Activated T-cell treated with anti-CD3 and anti-CD28 coated beads, Interleukin-2, amount 50 U/mL, for 24 hours (primary cell): Measurements from ENCODE around the gene NELL1.

Experiments
- DNase-seq: peaks from one replicate; pipeline ENCODE4 v3.0.0-alpha.2; 2020
- H3K27ac Mint-ChIP-seq: 2 replicates; pipeline ENCODE4 v1.8.0; 2020; ENCODE audit warnings: mild to moderate bottlenecking, mixed read lengths
- H3K27me3 Mint-ChIP-seq: 2 replicates; pipeline ENCODE4 v1.8.0; 2020; ENCODE audit warnings: mixed read lengths
- H3K36me3 Mint-ChIP-seq: 2 replicates; pipeline ENCODE4 v1.8.0; 2020; ENCODE audit warnings: low read depth, mixed read lengths
- H3K4me1 Mint-ChIP-seq: 2 replicates; pipeline ENCODE4 v1.8.0; 2020; ENCODE audit warnings: low read depth, mixed read lengths
- H3K4me3 Mint-ChIP-seq: 2 replicates; pipeline ENCODE4 v1.8.0; 2020; ENCODE audit warnings: mild to moderate bottlenecking, moderate library complexity, mixed read lengths
- H3K9me3 Mint-ChIP-seq: 2 replicates; pipeline ENCODE4 v1.8.0; 2020; ENCODE audit warnings: mixed read lengths

The NELL1 gene

GRCh38 chr11:21465920-21466319 lies 796.5 kb downstream of the NELL1 start:
- Mint-ChIP-seq H3K36me3 (no peaks in the 10 kb centered on the region), H3K9me3 (peaks cover 10% of the 10 kb centered on the region), H3K4me1 (no peaks in the 10 kb centered on the region), H3K27me3 (no peaks in the 10 kb centered on the region), H3K4me3 (no peak overlapping the region), H3K27ac (no peak overlapping the region)
- no peak for DNase-seq

GRCh38 chr11:21470521-21470920 lies 801.1 kb downstream of the NELL1 start:
- Mint-ChIP-seq H3K4me1 (no peaks in the 10 kb centered on the region), H3K4me3 (no peak overlapping the region), H3K36me3 (no peaks in the 10 kb centered on the region), H3K27me3 (no peaks in the 10 kb centered on the region), H3K9me3 (peaks cover 8% of the 10 kb centered on the region), H3K27ac (no peak overlapping the region)
- no peak for DNase-seq

- H3K9me3 Mint-ChIP-seq = no peaks in the 10 kb centered on the region
- no peaks in the 10 kb centered on the region for H3K27me3 Mint-ChIP-seq
- H3K27ac Mint-ChIP-seq = no peak overlapping the region
- no peak overlapping the region for H3K4me3 Mint-ChIP-seq
- no peaks in the 10 kb centered on the region for H3K4me1 Mint-ChIP-seq
- DNase-seq = no peak
- H3K36me3 Mint-ChIP-seq = no peaks in the 10 kb centered on the region
Observed at GRCh38 chr11:21472261-21472660, 802.9 kb downstream of the NELL1 start.

DNA sequence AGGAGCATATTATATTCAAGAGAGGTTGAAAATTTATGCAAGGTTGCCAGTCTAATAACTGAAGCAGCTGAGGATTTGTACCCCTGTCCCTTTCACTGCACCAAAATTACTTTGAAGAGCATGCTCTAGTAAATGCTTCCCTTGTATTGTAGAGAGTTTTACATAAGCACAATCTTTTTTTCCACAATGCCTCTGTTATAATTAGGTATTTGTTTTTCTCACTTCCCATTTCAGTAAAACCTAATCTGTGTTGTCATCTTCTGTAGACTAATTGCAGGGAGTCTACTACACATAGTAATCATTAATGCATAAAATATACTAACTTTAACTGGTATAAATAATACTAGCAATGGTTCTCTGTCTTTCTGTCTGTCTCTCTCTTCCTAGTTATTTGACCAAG lies 805.1 kb downstream of the NELL1 start:
- Mint-ChIP-seq H3K36me3 (no peaks in the 10 kb centered on the region), H3K9me3 (peaks cover 3% of the 10 kb centered on the region), H3K4me1 (no peaks in the 10 kb centered on the region), H3K4me3 (no peak overlapping the region), H3K27me3 (no peaks in the 10 kb centered on the region), H3K27ac (no peak overlapping the region)
- no peak for DNase-seq

GRCh38 chr11:21475276-21475675 lies 805.9 kb downstream of the NELL1 start:
- Mint-ChIP-seq H3K9me3 (peaks cover 3% of the 10 kb centered on the region), H3K27ac (no peak overlapping the region), H3K4me3 (no peak overlapping the region), H3K4me1 (no peaks in the 10 kb centered on the region), H3K27me3 (no peaks in the 10 kb centered on the region), H3K36me3 (no peaks in the 10 kb centered on the region)
- DNase-seq = no peak

GRCh38 chr11:21476588-21476987 lies 807.2 kb downstream of the NELL1 start:
- Mint-ChIP-seq H3K27ac (no peak overlapping the region), H3K4me3 (no peak overlapping the region), H3K36me3 (no peaks in the 10 kb centered on the region), H3K4me1 (no peaks in the 10 kb centered on the region), H3K27me3 (no peaks in the 10 kb centered on the region), H3K9me3 (peaks cover 3% of the 10 kb centered on the region)
- no peak for DNase-seq

GRCh38 chr11:21480240-21480639 lies 810.9 kb downstream of the NELL1 start:
- H3K27ac Mint-ChIP-seq = no peak overlapping the region
- DNase-seq = no peak
- no peaks in the 10 kb centered on the region for H3K4me1 Mint-ChIP-seq
- no peaks in the 10 kb centered on the region for H3K36me3 Mint-ChIP-seq
- H3K27me3 Mint-ChIP-seq = no peaks in the 10 kb centered on the region
- no peak overlapping the region for H3K4me3 Mint-ChIP-seq
- peaks cover 3% of the 10 kb centered on the region for H3K9me3 Mint-ChIP-seq

- Mint-ChIP-seq H3K36me3 (no peaks in the 10 kb centered on the region), H3K27ac (no peak overlapping the region), H3K4me3 (no peak overlapping the region), H3K9me3 (peaks cover 3% of the 10 kb centered on the region), H3K4me1 (no peaks in the 10 kb centered on the region), H3K27me3 (no peaks in the 10 kb centered on the region)
- no peak for DNase-seq
Observed at GRCh38 chr11:21481255-21481654, 811.9 kb downstream of the NELL1 start.

DNA sequence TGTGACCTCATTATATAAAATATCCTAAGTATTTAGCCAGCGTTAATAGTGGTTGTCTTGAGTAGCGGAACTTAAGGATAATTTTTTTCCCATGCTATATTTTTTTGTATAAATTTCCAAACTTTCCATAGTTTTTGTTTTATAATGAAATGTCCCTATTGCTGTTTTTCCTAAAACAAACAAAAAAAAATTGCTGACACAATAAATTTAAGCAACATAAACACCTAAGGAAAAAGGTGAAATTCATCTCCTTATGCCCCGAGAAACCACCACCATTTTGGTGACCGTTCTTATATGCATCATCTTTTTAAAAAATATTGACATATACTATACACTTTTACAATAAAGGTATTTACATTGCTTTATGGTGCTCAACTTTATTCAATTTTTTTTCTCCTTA lies 814.7 kb downstream of the NELL1 start:
- Mint-ChIP-seq H3K9me3 (peaks cover 6% of the 10 kb centered on the region), H3K27me3 (no peaks in the 10 kb centered on the region), H3K4me1 (no peaks in the 10 kb centered on the region), H3K27ac (no peak overlapping the region), H3K36me3 (no peaks in the 10 kb centered on the region), H3K4me3 (no peak overlapping the region)
- DNase-seq = no peak

GRCh38 chr11:21485006-21485405 lies 815.6 kb downstream of the NELL1 start:
- peaks cover 12% of the 10 kb centered on the region for H3K9me3 Mint-ChIP-seq
- no peaks in the 10 kb centered on the region for H3K36me3 Mint-ChIP-seq
- no peak overlapping the region for H3K27ac Mint-ChIP-seq
- no peak for DNase-seq
- no peak overlapping the region for H3K4me3 Mint-ChIP-seq
- no peaks in the 10 kb centered on the region for H3K4me1 Mint-ChIP-seq
- H3K27me3 Mint-ChIP-seq = no peaks in the 10 kb centered on the region

DNA sequence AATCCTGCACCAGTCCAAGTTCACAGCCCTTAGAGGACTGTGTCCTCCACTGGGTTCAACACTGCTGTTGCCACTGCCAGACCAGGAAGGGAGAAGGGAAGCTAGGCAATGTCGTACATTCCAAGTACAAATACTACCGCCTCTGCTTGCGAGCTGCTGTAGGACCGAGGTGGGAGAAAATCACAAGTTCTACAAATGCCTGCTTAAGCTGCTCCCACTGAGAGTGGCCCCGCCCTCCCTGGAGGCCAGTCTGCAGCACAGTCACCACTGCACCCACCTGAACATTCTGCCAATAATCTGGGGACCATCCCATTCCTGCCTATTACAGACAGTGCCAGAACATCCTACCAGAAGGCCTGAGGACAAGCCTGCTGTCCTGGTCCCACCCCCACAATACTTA lies 816.0 kb downstream of the NELL1 start:
- H3K4me3 Mint-ChIP-seq = no peak overlapping the region
- no peak overlapping the region for H3K27ac Mint-ChIP-seq
- H3K36me3 Mint-ChIP-seq = no peaks in the 10 kb centered on the region
- H3K9me3 Mint-ChIP-seq = peaks cover 13% of the 10 kb centered on the region
- no peak for DNase-seq
- H3K4me1 Mint-ChIP-seq = no peaks in the 10 kb centered on the region
- no peaks in the 10 kb centered on the region for H3K27me3 Mint-ChIP-seq

DNA sequence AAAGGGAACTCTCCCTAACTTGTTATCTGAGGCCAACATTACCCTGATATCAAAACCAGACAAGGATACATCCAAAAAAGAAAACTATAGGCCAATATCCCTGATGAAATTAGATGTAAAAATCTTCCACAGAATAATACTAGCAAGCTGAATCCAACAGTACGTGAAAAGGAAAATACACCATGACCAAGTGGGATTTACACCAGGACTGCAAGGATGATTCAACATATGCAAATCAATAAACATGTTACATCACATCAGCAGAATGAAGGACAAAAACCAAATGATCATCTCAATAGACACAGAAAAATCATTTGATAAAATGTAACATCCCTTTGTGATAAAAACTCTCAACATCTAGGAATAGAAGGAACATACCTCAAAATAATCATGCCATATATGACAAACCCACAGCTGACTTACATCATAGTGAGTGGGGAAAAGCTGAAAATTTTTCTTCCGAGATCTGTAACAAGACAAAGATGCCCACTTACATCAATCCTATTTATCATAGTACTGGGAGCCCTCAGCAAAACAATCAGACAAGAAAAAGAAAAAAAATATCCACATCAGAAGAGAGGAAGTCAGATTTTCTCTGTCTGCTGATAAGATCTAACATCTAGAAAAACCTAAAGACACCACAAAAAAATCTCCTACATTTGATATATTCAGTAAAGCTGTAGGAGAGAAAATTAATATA lies 820.2 kb downstream of the NELL1 start:
- no peak overlapping the region for H3K27ac Mint-ChIP-seq
- no peaks in the 10 kb centered on the region for H3K36me3 Mint-ChIP-seq
- no peaks in the 10 kb centered on the region for H3K27me3 Mint-ChIP-seq
- H3K4me3 Mint-ChIP-seq = no peak overlapping the region
- peaks cover 17% of the 10 kb centered on the region for H3K9me3 Mint-ChIP-seq
- H3K4me1 Mint-ChIP-seq = no peaks in the 10 kb centered on the region
- no peak for DNase-seq

DNA sequence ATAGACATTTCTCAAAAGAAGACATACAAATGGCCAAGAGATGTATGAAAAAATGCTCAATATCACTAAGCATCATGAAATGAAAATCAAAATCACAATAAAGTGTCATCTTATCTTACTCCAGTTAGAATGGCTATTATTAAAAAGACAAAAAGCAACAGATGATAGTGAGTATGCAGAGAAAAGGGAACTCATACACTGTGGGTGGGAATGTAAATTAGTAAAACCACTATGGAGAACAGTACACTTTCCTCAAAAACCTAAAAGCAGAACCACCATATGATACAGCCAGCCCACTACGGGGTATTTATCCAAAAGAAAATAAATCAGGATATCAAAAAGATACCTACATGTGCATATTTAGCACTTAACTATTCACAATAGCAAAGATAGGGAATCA lies 823.5 kb downstream of the NELL1 start:
- no peak overlapping the region for H3K27ac Mint-ChIP-seq
- DNase-seq = no peak
- H3K27me3 Mint-ChIP-seq = no peaks in the 10 kb centered on the region
- no peak overlapping the region for H3K4me3 Mint-ChIP-seq
- no peaks in the 10 kb centered on the region for H3K36me3 Mint-ChIP-seq
- no peaks in the 10 kb centered on the region for H3K4me1 Mint-ChIP-seq
- H3K9me3 Mint-ChIP-seq = peaks cover 13% of the 10 kb centered on the region

- H3K4me3 Mint-ChIP-seq = no peak overlapping the region
- DNase-seq = no peak
Observed at GRCh38 chr11:21494946-21495345, 825.6 kb downstream of the NELL1 start.

DNA sequence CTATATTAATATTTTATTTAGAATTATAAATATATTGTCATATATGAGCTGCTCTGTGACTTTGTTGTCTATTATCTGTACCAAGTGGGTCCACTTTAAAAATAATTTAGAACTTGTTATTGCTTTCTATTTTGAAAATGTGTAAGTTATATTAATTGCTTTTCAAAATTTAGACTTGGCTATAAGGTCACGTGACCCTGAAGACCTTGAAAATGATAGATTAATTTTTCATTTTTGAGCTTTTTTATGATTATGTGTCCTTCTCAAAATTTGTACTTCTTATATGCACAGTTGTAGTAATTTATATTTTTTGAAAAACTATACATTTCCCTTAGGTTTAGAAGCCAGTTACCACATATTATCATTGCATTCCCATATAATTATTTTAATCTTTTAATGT lies 826.5 kb downstream of the NELL1 start:
- Mint-ChIP-seq H3K4me1 (no peaks in the 10 kb centered on the region), H3K4me3 (no peak overlapping the region)

More at GRCh38 chr11:21494946-21495345, 825.6 kb downstream of the NELL1 start:
- Mint-ChIP-seq H3K36me3 (no peaks in the 10 kb centered on the region), H3K27me3 (no peaks in the 10 kb centered on the region), H3K27ac (no peak overlapping the region), H3K9me3 (peaks cover 5% of the 10 kb centered on the region), H3K4me1 (no peaks in the 10 kb centered on the region)

DNA sequence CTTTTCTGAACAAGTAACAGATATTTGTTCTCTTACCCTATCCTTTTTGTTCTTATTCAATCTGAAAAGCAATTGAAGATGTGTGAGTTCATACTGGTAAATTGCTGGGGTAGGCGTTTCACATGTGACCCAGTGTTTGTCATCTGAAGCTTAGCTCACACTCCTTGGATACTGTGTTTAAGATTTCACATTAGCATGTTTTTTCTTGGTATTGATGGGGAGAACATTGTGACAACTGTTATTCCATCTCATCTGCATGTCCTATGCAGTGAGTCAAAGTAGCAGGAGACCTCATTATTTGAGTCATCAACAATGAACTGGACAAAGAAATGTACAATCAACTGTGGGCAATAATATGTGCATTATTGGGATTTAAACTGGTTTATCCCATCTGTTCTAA lies 831.9 kb downstream of the NELL1 start:
- H3K4me3 Mint-ChIP-seq = no peak overlapping the region
- no peaks in the 10 kb centered on the region for H3K4me1 Mint-ChIP-seq
- no peak overlapping the region for H3K27ac Mint-ChIP-seq
- no peaks in the 10 kb centered on the region for H3K36me3 Mint-ChIP-seq
- peaks cover 4% of the 10 kb centered on the region for H3K9me3 Mint-ChIP-seq
- no peak for DNase-seq
- H3K27me3 Mint-ChIP-seq = no peaks in the 10 kb centered on the region

More for the DNA sequence above, 826.5 kb downstream of the NELL1 start:
- DNase-seq = no peak
- H3K27me3 Mint-ChIP-seq = no peaks in the 10 kb centered on the region
- no peaks in the 10 kb centered on the region for H3K36me3 Mint-ChIP-seq
- H3K27ac Mint-ChIP-seq = no peak overlapping the region
- peaks cover 4% of the 10 kb centered on the region for H3K9me3 Mint-ChIP-seq
